MM.1S (cell line): ENCODE results near the gene PKD1.
"Not testable (repeated sequence)": the region's sequence is repeated elsewhere in the genome, so short reads cannot be mapped to it uniquely, and the experiment has no call there.

ENCODE experiments used
- EZH2 ChIP-seq: fragments of 300-600 bp; sonication (generic); optimal IDR thresholded peaks from 2 replicates; pipeline ENCODE3; 2017; ENCODE audit warnings: low read depth, mild to moderate bottlenecking, antibody characterized with exemption, low read length, mixed read lengths
- EZH2phosphoT487 ChIP-seq: fragments of 300-600 bp; sonication (generic); IDR thresholded peaks from 2 replicates; pipeline ENCODE4 v1.6.1; 2018; ENCODE audit warnings: antibody characterized with exemption, low read length
- TF ChIP-seq, protein P1 (sequence below): fragments of 300-600 bp; sonication (generic); IDR thresholded peaks from 2 replicates; pipeline ENCODE4 v1.5.1; 2016; ENCODE audit warnings: antibody characterized with exemption, low read length, mixed read lengths

DNA sequence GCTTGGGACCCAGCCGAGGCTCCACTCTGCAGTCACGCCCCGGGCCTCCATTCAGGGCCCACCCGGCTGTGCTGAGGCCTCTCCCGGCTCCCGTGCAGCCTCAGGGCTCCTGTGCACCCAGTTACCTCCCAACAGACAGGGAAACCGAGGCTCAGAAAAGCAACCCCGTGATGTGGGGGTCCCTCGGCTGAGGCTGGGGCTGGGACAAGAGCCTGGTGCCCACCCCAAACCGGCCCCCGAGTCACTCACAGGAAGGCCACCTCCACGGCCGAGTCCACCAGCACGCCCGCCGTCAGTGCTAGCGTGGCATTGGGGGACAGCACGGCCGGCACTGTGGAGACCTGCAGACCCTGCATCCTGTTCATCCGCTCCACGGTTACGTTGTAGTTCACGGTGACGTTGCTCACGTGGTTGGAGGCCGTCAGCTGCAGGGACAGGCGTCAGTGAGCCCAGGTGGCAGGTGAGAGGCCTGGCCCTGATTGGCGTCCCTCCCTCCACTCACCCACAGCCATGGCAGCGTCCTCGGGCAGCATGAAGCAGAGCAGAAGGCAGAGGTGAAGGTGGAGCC, 23.1 kb downstream of the PKD1 start:
- TF ChIP-seq, protein P1, sequence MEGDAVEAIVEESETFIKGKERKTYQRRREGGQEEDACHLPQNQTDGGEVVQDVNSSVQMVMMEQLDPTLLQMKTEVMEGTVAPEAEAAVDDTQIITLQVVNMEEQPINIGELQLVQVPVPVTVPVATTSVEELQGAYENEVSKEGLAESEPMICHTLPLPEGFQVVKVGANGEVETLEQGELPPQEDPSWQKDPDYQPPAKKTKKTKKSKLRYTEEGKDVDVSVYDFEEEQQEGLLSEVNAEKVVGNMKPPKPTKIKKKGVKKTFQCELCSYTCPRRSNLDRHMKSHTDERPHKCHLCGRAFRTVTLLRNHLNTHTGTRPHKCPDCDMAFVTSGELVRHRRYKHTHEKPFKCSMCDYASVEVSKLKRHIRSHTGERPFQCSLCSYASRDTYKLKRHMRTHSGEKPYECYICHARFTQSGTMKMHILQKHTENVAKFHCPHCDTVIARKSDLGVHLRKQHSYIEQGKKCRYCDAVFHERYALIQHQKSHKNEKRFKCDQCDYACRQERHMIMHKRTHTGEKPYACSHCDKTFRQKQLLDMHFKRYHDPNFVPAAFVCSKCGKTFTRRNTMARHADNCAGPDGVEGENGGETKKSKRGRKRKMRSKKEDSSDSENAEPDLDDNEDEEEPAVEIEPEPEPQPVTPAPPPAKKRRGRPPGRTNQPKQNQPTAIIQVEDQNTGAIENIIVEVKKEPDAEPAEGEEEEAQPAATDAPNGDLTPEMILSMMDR: not testable (repeated sequence)
- not testable (repeated sequence) for TF ChIP-seq EZH2phosphoT487, EZH2
